Right hindlimb (tissue), 1 donor: Measurements from ENCODE around the gene GPR179.
"Not testable (repeated sequence)": the region's sequence is repeated elsewhere in the genome, so short reads cannot be mapped to it uniquely, and the experiment has no call there.

Experiments used
- DNase-seq: peaks from one replicate; pipeline ENCODE4 v3.0.0-alpha.2; 2018

The GPR179 gene

GRCh38 chr17:38322156-38322779 is 21.5 kb downstream of the GPR179 start:
- peak; percentile 64 for DNase-seq

GRCh38 chr17:38320482-38320881 is 23.3 kb downstream of the GPR179 start:
- DNase-seq = no peak

- DNase-seq = no peak
Observed at GRCh38 chr17:38317081-38317480, 26.7 kb downstream of the GPR179 start.

- DNase-seq = no peak
Observed at GRCh38 chr17:38315497-38315896, 28.3 kb downstream of the GPR179 start.

GRCh38 chr17:38296834-38297517 is 46.8 kb downstream of the GPR179 start, which contains the start of gene MRPL45:
Gene MRPL45 (plus strand): TSS chr17:38297168. CDS start chr17:38297184, 16 bp downstream.
- peak; percentile 99 for DNase-seq

GRCh38 chr17:38295602-38296365 is 48.0 kb downstream of the GPR179 start:
- DNase-seq = not testable (repeated sequence)

- DNase-seq = not testable (repeated sequence)
Observed at GRCh38 chr17:38289760-38290159, 54.0 kb downstream of the GPR179 start.

GRCh38 chr17:38288217-38288827 is 55.4 kb downstream of the GPR179 start:
- DNase-seq = not testable (repeated sequence)

GRCh38 chr17:38286501-38287091 is 57.2 kb downstream of the GPR179 start:
- peak; percentile 74 for DNase-seq

- DNase-seq = not testable (repeated sequence)
Observed at GRCh38 chr17:38285994-38286393, 57.8 kb downstream of the GPR179 start.
